Measurements from ENCODE around the gene LST1. TPM values are rescaled to one million over a fixed set of nuclear protein-coding genes. Genes with fewer than 3 reads are reported as not detected.

The LST1 gene
- 0.31 and 0.34 TPM in 2 replicates for polyA plus RNA-seq (2013)

GRCh38 chr6:31586008-31586407 lies at the start of gene LST1:
LST1 (plus strand) TSS chr6:31586277; CDS start chr6:31587300, 1,023 bp downstream.
- H4K91ac ChIP-seq (ENCODE audit: low read depth, low read length), result no peak within 1 kb of the TSS
- H3K14ac ChIP-seq (ENCODE audit: low read length), result no peak within 1 kb of the TSS
- H3K36me3 ChIP-seq (ENCODE audit: control insufficient read depth in 1 of 2, insufficient read depth in 2 of 2, low read length in 2 of 2), result no peaks in the 10 kb centered on the region
- H3K27me3 ChIP-seq (ENCODE audit: insufficient read depth, low read length), result no peaks in the 10 kb centered on the region
- H2AK5ac ChIP-seq (ENCODE audit: low read length), result no peak within 1 kb of the TSS
- no peak within 1 kb of the TSS for H3K4ac ChIP-seq (ENCODE audit: low read depth, low read length)
- no peak within 1 kb of the TSS for H3K4me3 ChIP-seq (ENCODE audit: low read depth, low read length)
- WGBS (ENCODE audit: extremely low coverage, insufficient coverage, insufficient read length), result no CpG with 5 or more reads among the region's 1 CpG
- no peak within 1 kb of the TSS for H2BK12ac ChIP-seq (ENCODE audit: low read length)
- H2AFZ ChIP-seq (ENCODE audit: insufficient read depth, low read length, poor library complexity), result no peak within 1 kb of the TSS
- H3K79me2 ChIP-seq (ENCODE audit: control insufficient read depth, insufficient read depth, low read length, poor library complexity), result peaks cover 3% of the 10 kb centered on the region
- no peak within 1 kb of the TSS for H3K9ac ChIP-seq (ENCODE audit: low read length)
- DNase-seq, result no peak
- H2BK120ac ChIP-seq (ENCODE audit: insufficient read depth, low read length, poor library complexity), result no peak within 1 kb of the TSS
- no peak within 1 kb of the TSS for H3K23ac ChIP-seq (ENCODE audit: low read length)
- no peak within 1 kb of the TSS for H4K12ac ChIP-seq (ENCODE audit: low read depth, low read length)
- H3K4me2 ChIP-seq (ENCODE audit: low read length), result no peak within 1 kb of the TSS
- no peaks in the 10 kb centered on the region for H3K9me3 ChIP-seq (ENCODE audit: insufficient read depth, low read depth, low read length)
- H2BK5ac ChIP-seq (ENCODE audit: low read depth, low read length, poor library complexity), result no peak within 1 kb of the TSS
- H3K27ac ChIP-seq (ENCODE audit: low read depth, low read length), result no peak within 1 kb of the TSS
- H4K8ac ChIP-seq (ENCODE audit: low read depth, low read length), result no peak within 1 kb of the TSS
- H3K79me1 ChIP-seq (ENCODE audit: low read length), result peaks cover 4% of the 10 kb centered on the region
- H3K18ac ChIP-seq (ENCODE audit: low read length), result no peak within 1 kb of the TSS
- peaks cover 7 to 9% of the 10 kb centered on the region in 2 experiments for H3K4me1 ChIP-seq (ENCODE audit: control insufficient read depth in 1 of 2, insufficient read depth in 2 of 2, low read length in 2 of 2)

- WGBS (ENCODE audit: extremely low coverage, insufficient coverage, insufficient read length), result no CpG with 5 or more reads among the region's 6 CpGs
- H3K18ac ChIP-seq (ENCODE audit: low read length), result no peak overlapping the region
- no peaks in the 10 kb centered on the region for H3K27me3 ChIP-seq (ENCODE audit: insufficient read depth, low read length)
- no peak overlapping the region for H3K14ac ChIP-seq (ENCODE audit: low read length)
- H3K9ac ChIP-seq (ENCODE audit: low read length), result no peak overlapping the region
- no peak overlapping the region for H3K4me3 ChIP-seq (ENCODE audit: low read depth, low read length)
- no peak overlapping the region for H3K23ac ChIP-seq (ENCODE audit: low read length)
- H2BK12ac ChIP-seq (ENCODE audit: low read length), result no peak overlapping the region
- no peaks in the 10 kb centered on the region for H3K9me3 ChIP-seq (ENCODE audit: insufficient read depth, low read depth, low read length)
- H3K36me3 ChIP-seq (ENCODE audit: control insufficient read depth in 1 of 2, insufficient read depth in 2 of 2, low read length in 2 of 2), result peaks cover 41 to 60% of the 10 kb centered on the region in 2 experiments
- no peak overlapping the region for H4K91ac ChIP-seq (ENCODE audit: low read depth, low read length)
- no peak overlapping the region for H2BK120ac ChIP-seq (ENCODE audit: insufficient read depth, low read length, poor library complexity)
- H4K12ac ChIP-seq (ENCODE audit: low read depth, low read length), result no peak overlapping the region
- H3K4me1 ChIP-seq (ENCODE audit: control insufficient read depth in 1 of 2, insufficient read depth in 2 of 2, low read length in 2 of 2), result peaks cover 6% of the 10 kb centered on the region in 2 experiments
- DNase-seq, result no peak
- no peak overlapping the region for H2AK5ac ChIP-seq (ENCODE audit: low read length)
- H2AFZ ChIP-seq (ENCODE audit: insufficient read depth, low read length, poor library complexity), result no peak overlapping the region
- peaks cover 10% of the 10 kb centered on the region for H3K79me1 ChIP-seq (ENCODE audit: low read length)
- peak overlapping the region; percentile 70 for H3K4ac ChIP-seq (ENCODE audit: low read depth, low read length)
- H3K4me2 ChIP-seq (ENCODE audit: low read length), result no peak overlapping the region
- H4K8ac ChIP-seq (ENCODE audit: low read depth, low read length), result no peak overlapping the region
- H3K27ac ChIP-seq (ENCODE audit: low read depth, low read length), result no peak overlapping the region
- peaks cover 20% of the 10 kb centered on the region for H3K79me2 ChIP-seq (ENCODE audit: control insufficient read depth, insufficient read depth, low read length, poor library complexity)
- no peak overlapping the region for H2BK5ac ChIP-seq (ENCODE audit: low read depth, low read length, poor library complexity)
Measured at GRCh38 chr6:31538805-31539400, 47.2 kb upstream of the LST1 start.

GRCh38 chr6:31540640-31541039 lies 45.4 kb upstream of the LST1 start:
- no peak overlapping the region for H2AK5ac ChIP-seq (ENCODE audit: low read length)
- H4K12ac ChIP-seq (ENCODE audit: low read depth, low read length), result no peak overlapping the region
- H2BK12ac ChIP-seq (ENCODE audit: low read length), result no peak overlapping the region
- H3K79me1 ChIP-seq (ENCODE audit: low read length), result peaks cover 10% of the 10 kb centered on the region
- peaks cover 25 to 44% of the 10 kb centered on the region in 2 experiments for H3K36me3 ChIP-seq (ENCODE audit: control insufficient read depth in 1 of 2, insufficient read depth in 2 of 2, low read length in 2 of 2)
- H3K23ac ChIP-seq (ENCODE audit: low read length), result no peak overlapping the region
- H3K27ac ChIP-seq (ENCODE audit: low read depth, low read length), result no peak overlapping the region
- no peak overlapping the region for H2AFZ ChIP-seq (ENCODE audit: insufficient read depth, low read length, poor library complexity)
- H3K14ac ChIP-seq (ENCODE audit: low read length), result no peak overlapping the region
- no peak overlapping the region for H4K91ac ChIP-seq (ENCODE audit: low read depth, low read length)
- H3K9ac ChIP-seq (ENCODE audit: low read length), result no peak overlapping the region
- H2BK5ac ChIP-seq (ENCODE audit: low read depth, low read length, poor library complexity), result no peak overlapping the region
- H3K27me3 ChIP-seq (ENCODE audit: insufficient read depth, low read length), result no peaks in the 10 kb centered on the region
- H3K4me1 ChIP-seq (ENCODE audit: control insufficient read depth in 1 of 2, insufficient read depth in 2 of 2, low read length in 2 of 2), result peaks cover 6% of the 10 kb centered on the region in 2 experiments
- H2BK120ac ChIP-seq (ENCODE audit: insufficient read depth, low read length, poor library complexity), result no peak overlapping the region
- WGBS (ENCODE audit: extremely low coverage, insufficient coverage, insufficient read length), result no CpG with 5 or more reads among the region's 4 CpGs
- H3K4ac ChIP-seq (ENCODE audit: low read depth, low read length), result peak overlapping the region; percentile 90
- H3K9me3 ChIP-seq (ENCODE audit: insufficient read depth, low read depth, low read length), result no peaks in the 10 kb centered on the region
- H3K4me2 ChIP-seq (ENCODE audit: low read length), result peak overlapping the region; percentile 83
- no peak overlapping the region for H4K8ac ChIP-seq (ENCODE audit: low read depth, low read length)
- H3K18ac ChIP-seq (ENCODE audit: low read length), result no peak overlapping the region
- peaks cover 20% of the 10 kb centered on the region for H3K79me2 ChIP-seq (ENCODE audit: control insufficient read depth, insufficient read depth, low read length, poor library complexity)
- peak overlapping the region; percentile 82 for H3K4me3 ChIP-seq (ENCODE audit: low read depth, low read length)
- DNase-seq, result no peak

- peaks cover 25 to 39% of the 10 kb centered on the region in 2 experiments for H3K36me3 ChIP-seq (ENCODE audit: control insufficient read depth in 1 of 2, insufficient read depth in 2 of 2, low read length in 2 of 2)
- H3K79me2 ChIP-seq (ENCODE audit: control insufficient read depth, insufficient read depth, low read length, poor library complexity), result peaks cover 20% of the 10 kb centered on the region
- peak overlapping the region; percentile 65 for H4K8ac ChIP-seq (ENCODE audit: low read depth, low read length)
- peak overlapping the region; percentile 95 for H3K9ac ChIP-seq (ENCODE audit: low read length)
- peak overlapping the region; percentile 3 for H2BK120ac ChIP-seq (ENCODE audit: insufficient read depth, low read length, poor library complexity)
- peaks cover 6% of the 10 kb centered on the region in 2 experiments for H3K4me1 ChIP-seq (ENCODE audit: control insufficient read depth in 1 of 2, insufficient read depth in 2 of 2, low read length in 2 of 2)
- peak overlapping the region; percentile 87 for H3K27ac ChIP-seq (ENCODE audit: low read depth, low read length)
- peaks cover 10% of the 10 kb centered on the region for H3K79me1 ChIP-seq (ENCODE audit: low read length)
- H3K18ac ChIP-seq (ENCODE audit: low read length), result peak overlapping the region; percentile 54
- H4K91ac ChIP-seq (ENCODE audit: low read depth, low read length), result peak overlapping the region; percentile 92
- peak overlapping the region; percentile 3 for H2AFZ ChIP-seq (ENCODE audit: insufficient read depth, low read length, poor library complexity)
- no peaks in the 10 kb centered on the region for H3K27me3 ChIP-seq (ENCODE audit: insufficient read depth, low read length)
- no peak overlapping the region for H3K23ac ChIP-seq (ENCODE audit: low read length)
- peak overlapping the region; percentile 82 for H3K4me3 ChIP-seq (ENCODE audit: low read depth, low read length)
- H3K4me2 ChIP-seq (ENCODE audit: low read length), result peak overlapping the region; percentile 83
- WGBS (ENCODE audit: extremely low coverage, insufficient coverage, insufficient read length), result no CpG with 5 or more reads among the region's 21 CpGs
- H3K4ac ChIP-seq (ENCODE audit: low read depth, low read length), result peak overlapping the region; percentile 90
- H2AK5ac ChIP-seq (ENCODE audit: low read length), result peak overlapping the region; percentile 14
- no peak overlapping the region for H2BK12ac ChIP-seq (ENCODE audit: low read length)
- peak overlapping the region; percentile 81 for H2BK5ac ChIP-seq (ENCODE audit: low read depth, low read length, poor library complexity)
- peak in 1 of 2 donors; percentile 33 for DNase-seq
- peak overlapping the region; percentile 32 for H4K12ac ChIP-seq (ENCODE audit: low read depth, low read length)
- H3K14ac ChIP-seq (ENCODE audit: low read length), result peak overlapping the region; percentile 29
- no peaks in the 10 kb centered on the region for H3K9me3 ChIP-seq (ENCODE audit: insufficient read depth, low read depth, low read length)
Measured at GRCh38 chr6:31541059-31541657, 44.9 kb upstream of the LST1 start.
